Panc1 (cell line): ENCODE results near the gene AKAP11. TPM values are rescaled to one million over a fixed set of nuclear protein-coding genes. Genes with fewer than 3 reads are reported as not detected.

Source experiments
- ATAC-seq: fragments of 200-7000 bp; cut with Tn5 transposase; 2 replicates; pipeline ENCODE4 v1.9.1; 2020; ENCODE audit warnings: mild to moderate bottlenecking, moderate library complexity
- BruUV-seq: library from RNA; stranded (reverse); fragments of 400-500 nt; replicated peaks from 2 replicates; lab custom pipeline; 2021; lab: Mats Ljungman, UMichigan
- CTCF ChIA-PET: fragments of 300-600 bp; sonication (Branson Sonifier 250); formaldehyde crosslinking; loops from one replicate; lab custom pipeline; 2022; ENCODE audit warnings: antibody characterized with exemption; lab: Charles Lee
- POLR2A ChIA-PET: fragments of 300-600 bp; sonication (Branson Sonifier 250); formaldehyde crosslinking; loops from one replicate; lab custom pipeline; 2022; ENCODE audit warnings: antibody characterized with exemption; lab: Charles Lee
- DNase-seq: peaks from one replicate; pipeline ENCODE4 v3.0.0-alpha.2; 2010; ENCODE audit warnings: low read depth, low spot score
- H3K27ac ChIP-seq: 2 replicates; pipeline ENCODE4 v1.5.1; 2011; ENCODE audit warnings: mild to moderate bottlenecking, low read length, inconsistent platforms
- H3K27me3 ChIP-seq: fragments of 200-500 bp; sonication (Bioruptor generic); 2 replicates; pipeline ENCODE4 v1.6.0; 2014; ENCODE audit warnings: low read length, inconsistent platforms; ENCODE audit not compliant: control insufficient read depth, insufficient read depth
- H3K36me3 ChIP-seq: fragments of 200-500 bp; sonication (Bioruptor generic); 2 replicates; pipeline ENCODE4 v1.5.1; 2014; ENCODE audit warnings: inconsistent platforms, mild to moderate bottlenecking, low read length, moderate library complexity; ENCODE audit not compliant: control insufficient read depth, insufficient read depth
- H3K4me1 ChIP-seq: 2 replicates; pipeline ENCODE4 v1.5.1; 2011; ENCODE audit warnings: inconsistent platforms, mild to moderate bottlenecking, low read length, moderate library complexity; ENCODE audit not compliant: control insufficient read depth, insufficient read depth
- H3K4me3 ChIP-seq, 2 experiments: 2 replicates each; pipeline ENCODE4 v1.5.1; 2011 to 2012; ENCODE audit warnings: low read depth in 2 of 2, low read length in 2 of 2, mild to moderate bottlenecking in 2 of 2, inconsistent platforms in 1 of 2, moderate library complexity in 1 of 2
- H3K9me3 ChIP-seq: fragments of 200-500 bp; sonication (Bioruptor generic); 2 replicates; pipeline ENCODE4 v1.5.1; 2014; ENCODE audit warnings: low read depth, mild to moderate bottlenecking, inconsistent platforms, low read length, moderate library complexity; ENCODE audit not compliant: control insufficient read depth, insufficient read depth
- POLR2AphosphoS5 ChIP-seq: IDR thresholded peaks from 2 replicates; pipeline ENCODE4 v1.6.1; 2012; ENCODE audit warnings: mild to moderate bottlenecking, low read depth, low read length, moderate library complexity
- SIN3A ChIP-seq: IDR thresholded peaks from 2 replicates; pipeline ENCODE4 v1.6.1; 2012; ENCODE audit warnings: low read depth, mild to moderate bottlenecking, low read length, moderate library complexity, borderline replicate concordance; ENCODE audit not compliant: insufficient read depth
- TCF7L2 ChIP-seq: IDR thresholded peaks from 2 replicates; pipeline ENCODE4 v1.6.1; 2011; ENCODE audit warnings: mild to moderate bottlenecking, low read depth, low read length, inconsistent platforms
- in situ Hi-C: cut with HindIII; loops from 2 replicates; pipeline ENCODE4 v1.10.0; 2016; ENCODE audit warnings: low sequenced_read_pairs, low pct_unique_long_range_greater_than_20kb
- intact Hi-C: fragments of 100-400 bp; cut with micrococcal nuclease; formaldehyde crosslinking; loops from one replicate; pipeline ENCODE4 v1.10.0; 2022; ENCODE audit not compliant: unreplicated experiment
- total RNA-seq: library from RNA; stranded (reverse); gene quantifications from one replicate; pipeline ENCODE4 v1.2.1, GENCODE V29; 2021; ENCODE audit not compliant: unreplicated experiment
- TF ChIP-seq, protein P1 (sequence below): fragments of 450-650 bp; IDR thresholded peaks from 2 replicates; pipeline ENCODE4 v1.5.1; 2017; ENCODE audit warnings: mild to moderate bottlenecking
- TF ChIP-seq, protein P2 (sequence below), 2 experiments: IDR thresholded peaks; 2 replicates each; pipeline ENCODE4 v1.6.1; 2011 to 2012; ENCODE audit warnings: low read depth in 2 of 2, control low read depth in 1 of 2, low read length in 1 of 2, mild to moderate bottlenecking in 1 of 2, moderate library complexity in 1 of 2; ENCODE audit not compliant: insufficient read depth in 1 of 2

AKAP11 gene
- total RNA-seq, 1 experiment from 2014 or later, result 17.8 TPM

GRCh38 chr13:42348576-42348975, 76.6 kb downstream of the AKAP11 start:
- no peak overlapping the region for H3K27ac ChIP-seq
- intact Hi-C loops, result no loop called here
- in situ Hi-C loops, result no loop called here
- no peaks in the 10 kb centered on the region for H3K36me3 ChIP-seq
- no peak overlapping the region for H3K4me3 ChIP-seq
- CTCF ChIA-PET, result no interaction called here
- no peaks in the 10 kb centered on the region for H3K4me1 ChIP-seq
- ATAC-seq (no peak), DNase-seq (no peak)
- POLR2A ChIA-PET, result no interaction called here
- H3K27me3 ChIP-seq, result no peaks in the 10 kb centered on the region
- TF ChIP-seq, protein P1, sequence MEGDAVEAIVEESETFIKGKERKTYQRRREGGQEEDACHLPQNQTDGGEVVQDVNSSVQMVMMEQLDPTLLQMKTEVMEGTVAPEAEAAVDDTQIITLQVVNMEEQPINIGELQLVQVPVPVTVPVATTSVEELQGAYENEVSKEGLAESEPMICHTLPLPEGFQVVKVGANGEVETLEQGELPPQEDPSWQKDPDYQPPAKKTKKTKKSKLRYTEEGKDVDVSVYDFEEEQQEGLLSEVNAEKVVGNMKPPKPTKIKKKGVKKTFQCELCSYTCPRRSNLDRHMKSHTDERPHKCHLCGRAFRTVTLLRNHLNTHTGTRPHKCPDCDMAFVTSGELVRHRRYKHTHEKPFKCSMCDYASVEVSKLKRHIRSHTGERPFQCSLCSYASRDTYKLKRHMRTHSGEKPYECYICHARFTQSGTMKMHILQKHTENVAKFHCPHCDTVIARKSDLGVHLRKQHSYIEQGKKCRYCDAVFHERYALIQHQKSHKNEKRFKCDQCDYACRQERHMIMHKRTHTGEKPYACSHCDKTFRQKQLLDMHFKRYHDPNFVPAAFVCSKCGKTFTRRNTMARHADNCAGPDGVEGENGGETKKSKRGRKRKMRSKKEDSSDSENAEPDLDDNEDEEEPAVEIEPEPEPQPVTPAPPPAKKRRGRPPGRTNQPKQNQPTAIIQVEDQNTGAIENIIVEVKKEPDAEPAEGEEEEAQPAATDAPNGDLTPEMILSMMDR, result no peak
- no peak for TF ChIP-seq TCF7L2
- TF ChIP-seq, protein P2, sequence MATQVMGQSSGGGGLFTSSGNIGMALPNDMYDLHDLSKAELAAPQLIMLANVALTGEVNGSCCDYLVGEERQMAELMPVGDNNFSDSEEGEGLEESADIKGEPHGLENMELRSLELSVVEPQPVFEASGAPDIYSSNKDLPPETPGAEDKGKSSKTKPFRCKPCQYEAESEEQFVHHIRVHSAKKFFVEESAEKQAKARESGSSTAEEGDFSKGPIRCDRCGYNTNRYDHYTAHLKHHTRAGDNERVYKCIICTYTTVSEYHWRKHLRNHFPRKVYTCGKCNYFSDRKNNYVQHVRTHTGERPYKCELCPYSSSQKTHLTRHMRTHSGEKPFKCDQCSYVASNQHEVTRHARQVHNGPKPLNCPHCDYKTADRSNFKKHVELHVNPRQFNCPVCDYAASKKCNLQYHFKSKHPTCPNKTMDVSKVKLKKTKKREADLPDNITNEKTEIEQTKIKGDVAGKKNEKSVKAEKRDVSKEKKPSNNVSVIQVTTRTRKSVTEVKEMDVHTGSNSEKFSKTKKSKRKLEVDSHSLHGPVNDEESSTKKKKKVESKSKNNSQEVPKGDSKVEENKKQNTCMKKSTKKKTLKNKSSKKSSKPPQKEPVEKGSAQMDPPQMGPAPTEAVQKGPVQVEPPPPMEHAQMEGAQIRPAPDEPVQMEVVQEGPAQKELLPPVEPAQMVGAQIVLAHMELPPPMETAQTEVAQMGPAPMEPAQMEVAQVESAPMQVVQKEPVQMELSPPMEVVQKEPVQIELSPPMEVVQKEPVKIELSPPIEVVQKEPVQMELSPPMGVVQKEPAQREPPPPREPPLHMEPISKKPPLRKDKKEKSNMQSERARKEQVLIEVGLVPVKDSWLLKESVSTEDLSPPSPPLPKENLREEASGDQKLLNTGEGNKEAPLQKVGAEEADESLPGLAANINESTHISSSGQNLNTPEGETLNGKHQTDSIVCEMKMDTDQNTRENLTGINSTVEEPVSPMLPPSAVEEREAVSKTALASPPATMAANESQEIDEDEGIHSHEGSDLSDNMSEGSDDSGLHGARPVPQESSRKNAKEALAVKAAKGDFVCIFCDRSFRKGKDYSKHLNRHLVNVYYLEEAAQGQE (IDR thresholded peaks at IDR 0.05; ENCODE audit: insufficient read depth in 1 of 2, low read depth in 2 of 2, low read length in 1 of 2), result no peak
- TF ChIP-seq POLR2AphosphoS5, result no peak
- TF ChIP-seq SIN3A, result no peak
- no TSS peak for BruUV-seq
- no peaks in the 10 kb centered on the region for H3K9me3 ChIP-seq

DNA sequence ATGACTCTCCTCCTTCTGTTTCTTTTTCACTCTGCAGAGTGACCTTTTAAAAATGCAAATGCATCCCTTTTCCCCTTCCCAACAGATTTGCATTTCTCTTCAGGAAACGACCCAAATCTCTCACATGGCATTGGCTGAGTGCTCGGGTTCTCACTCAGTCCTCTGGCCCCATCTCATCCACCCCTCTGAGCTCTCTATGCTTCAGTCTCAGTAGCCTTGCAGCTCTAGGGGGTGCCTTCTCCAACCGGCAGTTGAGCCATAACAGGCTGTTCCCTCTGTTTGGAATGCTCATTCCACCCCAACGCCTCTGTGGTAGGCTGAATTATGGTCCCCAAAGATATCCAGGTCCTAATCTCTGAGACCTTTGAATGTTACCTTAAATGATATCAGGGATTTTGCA, 78.2 kb downstream of the AKAP11 start:
- Histone ChIP-seq H3K4me1 (no peaks in the 10 kb centered on the region), H3K4me3 (no peak overlapping the region), H3K27me3 (no peaks in the 10 kb centered on the region), H3K27ac (no peak overlapping the region), H3K36me3 (no peaks in the 10 kb centered on the region), H3K9me3 (no peaks in the 10 kb centered on the region)
- no peak for DNase-seq
- ChIA-PET CTCF (no interaction called here), POLR2A (no interaction called here)
- intact Hi-C loops (no loop called here), in situ Hi-C loops (no loop called here)
- TF ChIP-seq SIN3A, result no peak
- no peak for TF ChIP-seq POLR2AphosphoS5
- TF ChIP-seq, protein P2 (IDR thresholded peaks at IDR 0.05; ENCODE audit: insufficient read depth in 1 of 2, low read depth in 2 of 2, low read length in 1 of 2), result no peak
- TF ChIP-seq, protein P1, result no peak
- no peak for TF ChIP-seq TCF7L2
- no peak for ATAC-seq
- BruUV-seq, result no TSS peak
